GM18519 (cell line): ENCODE measurements around the gene LILRB2.
"Not testable (repeated sequence)": the region's sequence is repeated elsewhere in the genome, so short reads cannot be mapped to it uniquely, and the experiment has no call there.

Source experiments
- ATAC-seq: cut with Tn5 transposase; IDR thresholded peaks from one replicate; pipeline ENCODE4 v1.9.1; 2021; ENCODE audit warnings: mild to moderate bottlenecking, moderate library complexity; ENCODE audit not compliant: unreplicated experiment, low FRiP score

Gene LILRB2

GRCh38 chr19:54245936-54246335, 35.0 kb downstream of the LILRB2 start:
- no peak for ATAC-seq

GRCh38 chr19:54243809-54244208, 37.1 kb downstream of the LILRB2 start:
- ATAC-seq: not testable (repeated sequence)

- not testable (repeated sequence) for ATAC-seq
These were observed 38.3 kb downstream of the LILRB2 start, which contains the start of gene LILRA6 for GRCh38 chr19:54242646-54243045. LILRA6 (minus strand) TSS chr19:54242790.

- not testable (repeated sequence) for ATAC-seq
These were observed 38.7 kb downstream of the LILRB2 start for GRCh38 chr19:54242234-54242633.

- ATAC-seq: not testable (repeated sequence)
These were observed 40.3 kb downstream of the LILRB2 start for GRCh38 chr19:54240372-54241336.

- not testable (repeated sequence) for ATAC-seq
These were observed 41.2 kb downstream of the LILRB2 start for GRCh38 chr19:54239491-54240371.

- no peak for ATAC-seq
These were observed 47.0 kb downstream of the LILRB2 start for GRCh38 chr19:54233941-54234340.

- no peak for ATAC-seq
These were observed 49.6 kb downstream of the LILRB2 start for GRCh38 chr19:54231077-54231931.

GRCh38 chr19:54230031-54230430, 50.9 kb downstream of the LILRB2 start:
- ATAC-seq: no peak

- no peak for ATAC-seq
These were observed 51.8 kb downstream of the LILRB2 start for GRCh38 chr19:54229146-54229545.

- ATAC-seq: not testable (repeated sequence)
These were observed 56.3 kb downstream of the LILRB2 start for GRCh38 chr19:54224619-54225018.

- not testable (repeated sequence) for ATAC-seq
These were observed 57.0 kb downstream of the LILRB2 start for GRCh38 chr19:54223937-54224281.
